ENCODE measurements around the gene KPNA2. TPM values are rescaled to one million over a fixed set of nuclear protein-coding genes. Genes with fewer than 3 reads are reported as not detected.

Gene KPNA2
- total and polyA plus RNA-seq, 9 of the 15 experiments (the other 6 are each of a cell fraction or from before 2014, with no cell fraction given): 132 to 984 (median 241) TPM

DNA sequence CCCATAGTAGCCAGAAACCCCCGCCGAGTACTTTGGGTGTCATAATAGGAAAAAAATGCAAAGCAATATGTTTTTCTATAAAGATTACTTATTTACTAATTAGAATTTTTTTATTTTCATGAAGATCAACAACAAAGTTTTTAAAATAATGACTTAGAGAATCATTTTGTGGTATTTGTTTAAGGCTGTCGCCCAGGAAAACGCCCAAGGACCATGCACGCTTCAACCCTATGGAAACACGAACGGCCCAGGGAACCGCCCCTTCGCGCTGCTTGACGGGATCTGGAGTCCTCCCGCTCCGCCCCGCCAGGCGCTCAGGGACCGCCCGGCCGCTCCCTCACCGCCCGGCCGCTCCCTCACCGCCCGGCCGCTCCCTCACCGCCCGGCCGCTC, 408 bp upstream of the KPNA2 start (continued):
- TF ChIP-seq, protein P1, sequence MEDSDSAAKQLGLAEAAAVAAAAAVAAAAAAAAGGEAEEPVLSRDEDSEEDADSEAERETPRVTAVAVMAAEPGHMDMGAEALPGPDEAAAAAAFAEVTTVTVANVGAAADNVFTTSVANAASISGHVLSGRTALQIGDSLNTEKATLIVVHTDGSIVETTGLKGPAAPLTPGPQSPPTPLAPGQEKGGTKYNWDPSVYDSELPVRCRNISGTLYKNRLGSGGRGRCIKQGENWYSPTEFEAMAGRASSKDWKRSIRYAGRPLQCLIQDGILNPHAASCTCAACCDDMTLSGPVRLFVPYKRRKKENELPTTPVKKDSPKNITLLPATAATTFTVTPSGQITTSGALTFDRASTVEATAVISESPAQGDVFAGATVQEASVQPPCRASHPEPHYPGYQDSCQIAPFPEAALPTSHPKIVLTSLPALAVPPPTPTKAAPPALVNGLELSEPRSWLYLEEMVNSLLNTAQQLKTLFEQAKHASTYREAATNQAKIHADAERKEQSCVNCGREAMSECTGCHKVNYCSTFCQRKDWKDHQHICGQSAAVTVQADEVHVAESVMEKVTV (CRISPR knock-in tag; IDR thresholded peaks at IDR 0.05): peak; percentile 26; the same call in 1 of the 2 replicates
- TF ChIP-seq, protein P2, sequence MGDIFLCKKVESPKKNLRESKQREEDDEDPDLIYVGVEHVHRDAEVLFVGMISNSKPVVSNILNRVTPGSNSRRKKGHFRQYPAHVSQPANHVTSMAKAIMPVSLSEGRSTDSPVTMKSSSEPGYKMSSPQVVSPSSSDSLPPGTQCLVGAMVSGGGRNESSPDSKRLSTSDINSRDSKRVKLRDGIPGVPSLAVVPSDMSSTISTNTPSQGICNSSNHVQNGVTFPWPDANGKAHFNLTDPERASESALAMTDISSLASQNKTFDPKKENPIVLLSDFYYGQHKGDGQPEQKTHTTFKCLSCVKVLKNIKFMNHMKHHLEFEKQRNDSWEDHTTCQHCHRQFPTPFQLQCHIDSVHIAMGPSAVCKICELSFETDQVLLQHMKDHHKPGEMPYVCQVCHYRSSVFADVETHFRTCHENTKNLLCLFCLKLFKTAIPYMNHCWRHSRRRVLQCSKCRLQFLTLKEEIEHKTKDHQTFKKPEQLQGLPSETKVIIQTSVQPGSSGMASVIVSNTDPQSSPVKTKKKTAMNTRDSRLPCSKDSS (IDR thresholded peaks at IDR 0.05; ENCODE audit: low read depth, partially characterized antibody): no peak
- no peak for TF ChIP-seq MAFG (tag; conservative IDR thresholded peaks at IDR 0.05)
- peak; percentile 61 for TF ChIP-seq RBM25 (IDR thresholded peaks at IDR 0.05; ENCODE audit: low read depth, low read length, severe bottlenecking)
- TF ChIP-seq KAT2B (IDR thresholded peaks at IDR 0.05; ENCODE audit: low read depth, low read length): no peak
- TF ChIP-seq ZSCAN29 (IDR thresholded peaks at IDR 0.05): no peak
- TF ChIP-seq, protein P3, sequence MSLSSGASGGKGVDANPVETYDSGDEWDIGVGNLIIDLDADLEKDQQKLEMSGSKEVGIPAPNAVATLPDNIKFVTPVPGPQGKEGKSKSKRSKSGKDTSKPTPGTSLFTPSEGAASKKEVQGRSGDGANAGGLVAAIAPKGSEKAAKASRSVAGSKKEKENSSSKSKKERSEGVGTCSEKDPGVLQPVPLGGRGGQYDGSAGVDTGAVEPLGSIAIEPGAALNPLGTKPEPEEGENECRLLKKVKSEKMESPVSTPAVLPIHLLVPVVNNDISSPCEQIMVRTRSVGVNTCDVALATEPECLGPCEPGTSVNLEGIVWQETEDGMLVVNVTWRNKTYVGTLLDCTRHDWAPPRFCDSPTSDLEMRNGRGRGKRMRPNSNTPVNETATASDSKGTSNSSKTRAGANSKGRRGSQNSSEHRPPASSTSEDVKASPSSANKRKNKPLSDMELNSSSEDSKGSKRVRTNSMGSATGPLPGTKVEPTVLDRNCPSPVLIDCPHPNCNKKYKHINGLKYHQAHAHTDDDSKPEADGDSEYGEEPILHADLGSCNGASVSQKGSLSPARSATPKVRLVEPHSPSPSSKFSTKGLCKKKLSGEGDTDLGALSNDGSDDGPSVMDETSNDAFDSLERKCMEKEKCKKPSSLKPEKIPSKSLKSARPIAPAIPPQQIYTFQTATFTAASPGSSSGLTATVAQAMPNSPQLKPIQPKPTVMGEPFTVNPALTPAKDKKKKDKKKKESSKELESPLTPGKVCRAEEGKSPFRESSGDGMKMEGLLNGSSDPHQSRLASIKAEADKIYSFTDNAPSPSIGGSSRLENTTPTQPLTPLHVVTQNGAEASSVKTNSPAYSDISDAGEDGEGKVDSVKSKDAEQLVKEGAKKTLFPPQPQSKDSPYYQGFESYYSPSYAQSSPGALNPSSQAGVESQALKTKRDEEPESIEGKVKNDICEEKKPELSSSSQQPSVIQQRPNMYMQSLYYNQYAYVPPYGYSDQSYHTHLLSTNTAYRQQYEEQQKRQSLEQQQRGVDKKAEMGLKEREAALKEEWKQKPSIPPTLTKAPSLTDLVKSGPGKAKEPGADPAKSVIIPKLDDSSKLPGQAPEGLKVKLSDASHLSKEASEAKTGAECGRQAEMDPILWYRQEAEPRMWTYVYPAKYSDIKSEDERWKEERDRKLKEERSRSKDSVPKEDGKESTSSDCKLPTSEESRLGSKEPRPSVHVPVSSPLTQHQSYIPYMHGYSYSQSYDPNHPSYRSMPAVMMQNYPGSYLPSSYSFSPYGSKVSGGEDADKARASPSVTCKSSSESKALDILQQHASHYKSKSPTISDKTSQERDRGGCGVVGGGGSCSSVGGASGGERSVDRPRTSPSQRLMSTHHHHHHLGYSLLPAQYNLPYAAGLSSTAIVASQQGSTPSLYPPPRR (CRISPR knock-in tag; IDR thresholded peaks at IDR 0.05; ENCODE audit: borderline replicate concordance): no peak

All from K562 (cell line).